ENCODE data around the gene TRIM13.
"Not testable (repeated sequence)": the region's sequence is repeated elsewhere in the genome, so short reads cannot be mapped to it uniquely, and the experiment has no call there.

TRIM13 gene

GRCh38 chr13:49996951-49997895 is at the start of gene TRIM13:
Gene TRIM13, plus strand, starts transcription at chr13:49997042. Its CDS starts 14,899 bp downstream, at chr13:50011941.
- DNase-seq (ENCODE audit: low read depth in 3 of 3): peak; percentile 64 to 76 (median 72)

- not testable (repeated sequence) for DNase-seq (ENCODE audit: low read depth in 3 of 3)
Observed at GRCh38 chr13:49948777-49949270, 48.0 kb upstream of the TRIM13 start.

- DNase-seq (ENCODE audit: low read depth in 3 of 3): no peak
Observed at GRCh38 chr13:49951754-49952535, 44.9 kb upstream of the TRIM13 start.

- DNase-seq (ENCODE audit: low read depth in 3 of 3): no peak
Observed at GRCh38 chr13:49953560-49953959, 43.3 kb upstream of the TRIM13 start.

- DNase-seq (ENCODE audit: low read depth in 3 of 3): no peak
Observed at GRCh38 chr13:49954674-49955455, 42.0 kb upstream of the TRIM13 start.

GRCh38 chr13:49956131-49956530 is 40.7 kb upstream of the TRIM13 start:
- no peak for DNase-seq (ENCODE audit: low read depth in 3 of 3)

GRCh38 chr13:49958321-49958720 is 38.5 kb upstream of the TRIM13 start:
- DNase-seq (ENCODE audit: low read depth in 3 of 3): no peak

- no peak for DNase-seq (ENCODE audit: low read depth in 3 of 3)
Observed at GRCh38 chr13:49967456-49967855, 29.4 kb upstream of the TRIM13 start.

- DNase-seq (ENCODE audit: low read depth in 3 of 3): no peak
Observed at GRCh38 chr13:49972709-49973108, 24.1 kb upstream of the TRIM13 start.

GRCh38 chr13:49975826-49976225 is 21.0 kb upstream of the TRIM13 start:
- DNase-seq (ENCODE audit: low read depth in 3 of 3): no peak

- DNase-seq (ENCODE audit: low read depth in 3 of 3): peak; percentile 24 to 60 (median 55)
Observed at GRCh38 chr13:49976314-49977258, 20.3 kb upstream of the TRIM13 start.

GRCh38 chr13:49977992-49978391 is 18.9 kb upstream of the TRIM13 start:
- no peak for DNase-seq (ENCODE audit: low read depth in 3 of 3)

GRCh38 chr13:49980266-49980665 is 16.6 kb upstream of the TRIM13 start:
- DNase-seq (ENCODE audit: low read depth in 3 of 3): no peak

- DNase-seq (ENCODE audit: low read depth in 3 of 3): no peak
Observed at GRCh38 chr13:49985129-49985528, 11.7 kb upstream of the TRIM13 start.

GRCh38 chr13:49986471-49986870 is 10.4 kb upstream of the TRIM13 start:
- DNase-seq (ENCODE audit: low read depth in 3 of 3): no peak

- not testable (repeated sequence) for DNase-seq (ENCODE audit: low read depth in 3 of 3)
Observed at GRCh38 chr13:49990612-49991011, 6.2 kb upstream of the TRIM13 start.

- DNase-seq (ENCODE audit: low read depth in 3 of 3): no peak
Observed at GRCh38 chr13:49993111-49993510, 3.7 kb upstream of the TRIM13 start.

GRCh38 chr13:49993666-49994065 is 3.2 kb upstream of the TRIM13 start:
- no peak for DNase-seq (ENCODE audit: low read depth in 3 of 3)

- no peak for DNase-seq (ENCODE audit: low read depth in 3 of 3)
Observed at GRCh38 chr13:49995625-49996101, 1.2 kb upstream of the TRIM13 start.
